DMS53 treated with DMSO at 0.1 percent for 48 hours (cell line): ENCODE results near the gene MAL.

Source experiments
- DNase-seq: peaks from one replicate; lab custom pipeline; 2025; ENCODE audit not compliant: unreplicated experiment; lab: John Stamatoyannopoulos, UW

The MAL gene

GRCh38 chr2:95047629-95048510 lies 22.4 kb downstream of the MAL start:
- DNase-seq = peak; percentile 90

GRCh38 chr2:95048825-95049682 lies 23.5 kb downstream of the MAL start:
- DNase-seq = no peak

GRCh38 chr2:95049683-95049955 lies 24.1 kb downstream of the MAL start:
- DNase-seq = no peak

GRCh38 chr2:95049961-95050360 lies 24.5 kb downstream of the MAL start:
- no peak for DNase-seq

GRCh38 chr2:95050385-95051300 lies 25.1 kb downstream of the MAL start:
- DNase-seq = no peak

- DNase-seq = no peak
Measured at GRCh38 chr2:95051626-95052025, 26.1 kb downstream of the MAL start.

GRCh38 chr2:95052307-95052706 lies 26.8 kb downstream of the MAL start:
- DNase-seq = no peak

GRCh38 chr2:95052804-95053479 lies 27.4 kb downstream of the MAL start:
- DNase-seq = no peak

GRCh38 chr2:95053543-95053942 lies 28.0 kb downstream of the MAL start:
- DNase-seq = peak; percentile 48

GRCh38 chr2:95054016-95054415 lies 28.5 kb downstream of the MAL start:
- no peak for DNase-seq

- no peak for DNase-seq
Measured at GRCh38 chr2:95055262-95055661, 29.8 kb downstream of the MAL start.

GRCh38 chr2:95056044-95056443 lies 30.5 kb downstream of the MAL start:
- DNase-seq = no peak

GRCh38 chr2:95056461-95057459 lies 31.3 kb downstream of the MAL start:
- DNase-seq = no peak

- no peak for DNase-seq
Measured at GRCh38 chr2:95057535-95058370, 32.2 kb downstream of the MAL start.

- DNase-seq = no peak
Measured at GRCh38 chr2:95058466-95058988, 33.0 kb downstream of the MAL start.

GRCh38 chr2:95058989-95059641 lies 33.6 kb downstream of the MAL start:
- no peak for DNase-seq

- no peak for DNase-seq
Measured at GRCh38 chr2:95059656-95060370, 34.3 kb downstream of the MAL start.
